ENCODE results near the gene PDE6B.
A peak's percentile ranks its signal among the peaks of the same experiment; 100 is the strongest.

The PDE6B gene

GRCh38 chr4:600850-601515 is 24.4 kb upstream of the PDE6B start:
- DNase-seq: peak in 13 of 58 donors; percentile 18 to 59 (median 40)

- no peak for DNase-seq
Measured at GRCh38 chr4:601612-602558, 23.5 kb upstream of the PDE6B start.

GRCh38 chr4:602559-602942 is 22.8 kb upstream of the PDE6B start:
- DNase-seq: peak in 20 of 58 donors; percentile 5 to 60 (median 25)

- DNase-seq: no peak
Measured at GRCh38 chr4:604131-604530, 21.2 kb upstream of the PDE6B start.

- DNase-seq: no peak
Measured at GRCh38 chr4:605702-606425, 19.5 kb upstream of the PDE6B start.

- DNase-seq: no peak
Measured at GRCh38 chr4:608236-608635, 17.1 kb upstream of the PDE6B start.

- DNase-seq: no peak
Measured at GRCh38 chr4:609400-610050, 15.8 kb upstream of the PDE6B start.

- DNase-seq: peak in 2 of 58 donors; percentile 15 to 20
Measured at GRCh38 chr4:610411-611261, 14.7 kb upstream of the PDE6B start.

- DNase-seq: no peak
Measured at GRCh38 chr4:612052-612748, 13.2 kb upstream of the PDE6B start.

- no peak for DNase-seq
Measured at GRCh38 chr4:612749-613125, 12.6 kb upstream of the PDE6B start.

GRCh38 chr4:613126-613525 is 12.2 kb upstream of the PDE6B start:
- no peak for DNase-seq

GRCh38 chr4:616091-616490 is 9.3 kb upstream of the PDE6B start:
- no peak for DNase-seq

GRCh38 chr4:616911-617643 is 8.3 kb upstream of the PDE6B start:
- no peak for DNase-seq

- DNase-seq: no peak
Measured at GRCh38 chr4:617644-618641, 7.4 kb upstream of the PDE6B start.

GRCh38 chr4:620201-620600 is 5.2 kb upstream of the PDE6B start:
- no peak for DNase-seq

GRCh38 chr4:620851-621261 is 4.5 kb upstream of the PDE6B start:
- no peak for DNase-seq

- DNase-seq: no peak
Measured at GRCh38 chr4:621296-622070, 3.9 kb upstream of the PDE6B start.
